GM06990 (cell line): Measurements from ENCODE around the gene KCNC2.

Experiments used
- DNase-seq: peaks from one replicate; pipeline ENCODE4 v3.0.0-alpha.2; 2011; ENCODE audit not compliant: insufficient read length; ENCODE audit errors: extremely low read depth
- H3K27me3 ChIP-seq: replicated peaks from 2 replicates; pipeline ENCODE4 v1.6.0; 2011; ENCODE audit warnings: low read length; ENCODE audit not compliant: control insufficient read depth, insufficient read depth
- H3K36me3 ChIP-seq: 2 replicates; pipeline ENCODE4 v1.5.1; 2011; ENCODE audit warnings: low read length; ENCODE audit not compliant: control insufficient read depth, insufficient read depth
- H3K4me3 ChIP-seq: replicated peaks from 2 replicates; pipeline ENCODE4 v1.5.1; 2011; ENCODE audit warnings: low read depth, mild to moderate bottlenecking, control low read depth, low read length
- CTCF ChIP-seq: IDR thresholded peaks from 2 replicates; pipeline ENCODE4 v1.5.1; 2011; ENCODE audit warnings: low read length, control low read depth, mild to moderate bottlenecking, inconsistent platforms; ENCODE audit not compliant: insufficient read depth, poor library complexity, severe bottlenecking

The KCNC2 gene

DNA sequence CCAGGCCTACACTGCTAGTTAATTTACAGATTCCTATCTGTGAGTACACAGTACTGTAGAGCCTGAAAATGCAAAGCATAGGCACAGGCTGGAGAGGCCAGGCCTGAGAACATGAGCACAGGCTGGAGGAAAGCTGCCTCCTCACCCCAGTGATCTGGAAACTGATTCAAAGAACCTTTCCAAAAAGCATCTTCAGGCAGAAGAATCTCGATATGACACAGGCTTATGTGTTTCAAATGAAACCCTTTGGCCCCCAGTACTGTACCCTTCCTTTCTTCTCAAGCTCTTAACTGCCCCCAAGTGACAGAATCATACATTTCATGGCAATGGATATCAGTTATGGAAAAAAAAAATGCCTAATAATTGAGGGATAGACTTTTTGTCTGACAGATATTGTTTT is 122.0 kb downstream of the KCNC2 start:
- Histone ChIP-seq H3K27me3 (no peaks in the 10 kb centered on the region), H3K4me3 (no peak overlapping the region), H3K36me3 (no peaks in the 10 kb centered on the region)
- no peak for DNase-seq
- no peak for TF ChIP-seq CTCF

DNA sequence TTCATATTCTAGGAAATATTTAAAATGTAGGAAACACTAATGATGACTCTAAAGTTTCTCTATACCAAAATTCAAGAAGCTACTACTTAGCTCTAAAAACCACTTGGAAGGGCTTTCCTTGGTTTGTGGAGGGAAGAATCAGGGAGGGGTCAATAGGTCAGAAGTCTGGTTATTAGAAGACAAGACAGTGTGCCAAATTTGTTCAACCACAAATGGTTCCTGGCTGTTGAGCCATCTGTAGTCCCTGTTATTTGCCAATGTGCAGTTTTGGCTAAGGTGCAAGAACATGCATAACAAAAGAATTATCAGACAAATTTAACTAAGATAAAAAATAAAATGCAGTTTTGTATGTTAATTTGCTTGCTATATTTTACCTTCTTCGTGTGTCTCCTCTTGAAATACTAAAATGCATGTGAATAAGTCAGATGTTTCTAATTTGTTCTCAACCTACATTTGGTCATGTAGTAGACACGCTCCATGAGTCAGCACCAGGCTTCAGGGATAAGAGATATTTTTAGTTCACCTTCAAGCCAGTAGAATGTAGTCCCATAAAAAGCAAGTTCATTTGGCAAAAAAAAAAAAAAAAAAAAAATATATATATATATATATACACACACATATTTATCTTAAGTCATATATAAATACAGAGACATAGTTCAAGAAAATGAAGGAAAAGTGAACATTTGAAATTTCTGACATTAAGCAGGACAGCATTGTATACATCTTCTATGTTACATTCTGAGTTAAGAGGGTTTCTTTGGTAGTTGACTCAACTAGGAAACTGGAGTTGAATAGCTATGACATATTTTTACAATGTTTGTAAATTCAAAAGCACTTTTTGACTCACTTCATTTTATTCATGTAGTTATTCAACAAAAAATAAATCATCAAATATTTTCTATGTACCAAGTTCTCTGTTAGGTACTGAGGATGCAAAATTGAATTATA is 123.3 kb downstream of the KCNC2 start:
- no peak for TF ChIP-seq CTCF
- no peak for DNase-seq
- no peaks in the 10 kb centered on the region for H3K36me3 ChIP-seq
- no peaks in the 10 kb centered on the region for H3K27me3 ChIP-seq
- no peak overlapping the region for H3K4me3 ChIP-seq

DNA sequence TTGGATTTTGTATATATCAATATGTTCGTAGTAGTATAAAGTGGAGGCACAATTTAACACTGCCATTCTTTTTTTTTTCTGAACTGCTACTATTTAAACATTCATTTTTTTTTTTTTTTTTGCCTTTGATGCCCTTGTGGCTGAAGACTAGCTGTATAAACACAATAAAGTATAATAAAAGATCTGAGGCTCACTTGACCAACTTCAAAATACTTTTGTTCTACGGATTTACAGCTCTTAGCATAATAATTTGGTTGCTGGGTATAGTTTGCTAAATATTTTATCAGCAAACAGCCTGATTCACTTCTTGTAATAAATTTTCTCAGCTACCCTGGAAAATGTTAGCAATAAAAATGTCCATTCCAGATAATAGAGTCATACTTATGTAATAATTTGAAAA is 128.3 kb downstream of the KCNC2 start:
- no peaks in the 10 kb centered on the region for H3K36me3 ChIP-seq
- no peak for DNase-seq
- no peak for TF ChIP-seq CTCF

DNA sequence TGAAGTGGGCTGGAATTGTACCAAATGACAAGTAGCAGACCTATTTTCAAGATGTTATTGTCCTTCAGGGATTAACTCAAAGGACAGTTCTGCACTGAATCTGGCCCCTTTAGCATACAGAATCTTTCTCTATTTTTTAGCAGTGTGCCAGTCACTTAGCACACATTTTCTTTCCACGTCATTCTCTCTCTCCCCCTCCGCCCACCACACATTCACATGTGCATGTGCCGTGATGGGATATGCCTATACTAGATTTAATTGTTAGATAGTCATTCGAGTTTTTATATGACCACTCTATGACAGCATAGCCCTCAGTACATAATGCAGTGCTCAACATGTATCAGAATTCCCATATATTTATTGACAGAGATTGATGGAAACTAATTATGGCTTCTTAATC is 129.1 kb downstream of the KCNC2 start:
- DNase-seq: no peak
- TF ChIP-seq CTCF: no peak
- Histone ChIP-seq H3K36me3 (no peaks in the 10 kb centered on the region), H3K4me3 (no peak overlapping the region), H3K27me3 (no peaks in the 10 kb centered on the region)

More for the DNA sequence above, 128.3 kb downstream of the KCNC2 start:
- Histone ChIP-seq H3K4me3 (no peak overlapping the region), H3K27me3 (no peaks in the 10 kb centered on the region)

GRCh38 chr12:75065482-75065881 is 144.2 kb downstream of the KCNC2 start:
- Histone ChIP-seq H3K4me3 (no peak overlapping the region), H3K27me3 (no peaks in the 10 kb centered on the region), H3K36me3 (no peaks in the 10 kb centered on the region)
- TF ChIP-seq CTCF: no peak
- DNase-seq: no peak
